Measurements from ENCODE around the gene KRTAP10-7. TPM values are rescaled to one million over a fixed set of nuclear protein-coding genes. Genes with fewer than 3 reads are reported as not detected.

KRTAP10-7 gene
- total and polyA plus RNA-seq, 9 of the 15 experiments (the other 6 are each of a cell fraction or from before 2014, with no cell fraction given): not detected

- no TSS peak for BruUV-seq (replicated peaks)
Measured at GRCh38 chr21:44569861-44570517, 30.4 kb upstream of the KRTAP10-7 start.

More at GRCh38 chr21:44569861-44570517, 30.4 kb upstream of the KRTAP10-7 start:
- H3K4me1 ChIP-seq (replicated peaks in 1 of 2; ENCODE audit: control insufficient read depth in 2 of 2, insufficient read depth in 2 of 2, low read length in 2 of 2): peaks cover 0 to 24% of the 10 kb centered on the region in 2 experiments; a peak in 1 of 5 replicates
- H3K9me1 ChIP-seq (ENCODE audit: control insufficient read depth, insufficient read depth, low read length): no peaks in the 10 kb centered on the region
- DNase-seq (ENCODE audit: extremely low read depth in 1 of 4, low spot score in 3 of 4) (no peak), FAIRE-seq (no peak), ATAC-seq (no peak)
- H3K4me3 ChIP-seq: no peak overlapping the region
- H2AFZ ChIP-seq (ENCODE audit: low read depth, low read length): no peak overlapping the region
- TF ChIP-seq HDAC1 (IDR thresholded peaks at IDR 0.05): no peak
- no peak for TF ChIP-seq ZNF740 (CRISPR knock-in tag; IDR thresholded peaks at IDR 0.05)
- no peak for TF ChIP-seq ZNF740 (tag; IDR thresholded peaks at IDR 0.05)
- no peak for TF ChIP-seq YY1 (IDR thresholded peaks at IDR 0.05; ENCODE audit: borderline replicate concordance in 1 of 3, control insufficient read depth in 1 of 3, extremely low read depth in 1 of 3, insufficient read depth in 3 of 3, insufficient read length in 1 of 3, insufficient replicate concordance in 2 of 3, low read depth in 1 of 3, low read length in 2 of 3)
- TF ChIP-seq ZNF512 (tag; IDR thresholded peaks at IDR 0.05): no peak
- no peak for TF ChIP-seq ZNF589 (CRISPR knock-in tag; IDR thresholded peaks at IDR 0.05; ENCODE audit: low read depth)
- TF ChIP-seq MTF1 (CRISPR knock-in tag; IDR thresholded peaks at IDR 0.05; ENCODE audit: borderline replicate concordance): no peak
- no peak for TF ChIP-seq NCOA1 (IDR thresholded peaks at IDR 0.05; ENCODE audit: low read depth)
- no peak for TF ChIP-seq ZNF668 (CRISPR knock-in tag; IDR thresholded peaks at IDR 0.05)
- no peak for TF ChIP-seq ZNF431 (CRISPR knock-in tag; IDR thresholded peaks at IDR 0.05)
- TF ChIP-seq HDGF (IDR thresholded peaks at IDR 0.05): no peak
- TF ChIP-seq RFX1 (IDR thresholded peaks at IDR 0.05): no peak
- no peak for TF ChIP-seq RNF219 (CRISPR knock-in tag; IDR thresholded peaks at IDR 0.05)
- no peak for TF ChIP-seq ZFP36 (IDR thresholded peaks at IDR 0.05; ENCODE audit: low read depth, low read length, partially characterized antibody)
- TF ChIP-seq ZNF41 (CRISPR knock-in tag; conservative IDR thresholded peaks at IDR 0.05): no peak
- CTCF ChIA-PET (ENCODE audit: low intra/inter-chr PET ratio): no interaction called here
- H3K79me2 ChIP-seq (ENCODE audit: control insufficient read depth, insufficient read depth, low read length): no peaks in the 10 kb centered on the region
- no peaks in the 10 kb centered on the region for H3K9me3 ChIP-seq (replicated peaks; ENCODE audit: control insufficient read depth, insufficient read depth, low read depth, low read length)
- POLR2A ChIA-PET: no interaction called here
- H3K9ac ChIP-seq (ENCODE audit: insufficient read depth in 1 of 2, low read depth in 2 of 2, low read length in 2 of 2): no peak overlapping the region
- H3K27ac ChIP-seq (ENCODE audit: extremely low read depth, low read depth, low read length): no peak overlapping the region
- intact Hi-C loops (cut with micrococcal nuclease) (no loop called here), in situ Hi-C loops (cut with MboI) (no loop called here)
- peaks cover 20 to 43% of the 10 kb centered on the region in 2 experiments; a peak in 3 of 5 replicates for H3K27me3 ChIP-seq (ENCODE audit: control insufficient read depth in 2 of 2, insufficient read depth in 2 of 2, low read length in 2 of 2)
- no peaks in the 10 kb centered on the region for H3K36me3 ChIP-seq (ENCODE audit: control insufficient read depth, insufficient read depth, low read length)
- 3% methylated on average over 11 of the region's 12 CpGs for WGBS (ENCODE audit: insufficient coverage, low coverage, missing lambda C conversion rate)
- H4K20me1 ChIP-seq (replicated peaks; ENCODE audit: control insufficient read depth, insufficient read depth, low read length): no peaks in the 10 kb centered on the region
- no peak overlapping the region for H3K4me2 ChIP-seq (ENCODE audit: insufficient read depth, low read length)
